HFFc6 (cell line): ENCODE results near the gene ELP4. TPM values are rescaled to one million over a fixed set of nuclear protein-coding genes. Genes with fewer than 3 reads are reported as not detected.
A peak's percentile ranks its signal among the peaks of the same experiment; 100 is the strongest.

Experiments used
- DNase-seq: peaks from one replicate; pipeline ENCODE4 v3.0.0-alpha.2; 2018
- H3K27ac Mint-ChIP-seq: 2 replicates; pipeline ENCODE4 v1.8.0; 2020; ENCODE audit warnings: mild to moderate bottlenecking, mixed read lengths
- H3K27me3 Mint-ChIP-seq: 2 replicates; pipeline ENCODE4 v1.8.0; 2021; ENCODE audit warnings: mild to moderate bottlenecking, moderate library complexity, mixed read lengths; ENCODE audit not compliant: insufficient read depth
- H3K36me3 Mint-ChIP-seq: 2 replicates; pipeline ENCODE4 v1.8.0; 2021; ENCODE audit warnings: low read depth, mixed read lengths
- H3K4me1 Mint-ChIP-seq: 2 replicates; pipeline ENCODE4 v1.8.0; 2020; ENCODE audit warnings: low read depth, mixed read lengths
- H3K4me3 Mint-ChIP-seq: 2 replicates; pipeline ENCODE4 v1.8.0; 2020; ENCODE audit warnings: mild to moderate bottlenecking, moderate library complexity, mixed read lengths
- H3K9me3 Mint-ChIP-seq: 2 replicates; pipeline ENCODE4 v1.8.0; 2020; ENCODE audit warnings: mild to moderate bottlenecking, mixed read lengths
- CTCF ChIP-seq: fragments of 200-600 bp; sonication (generic); IDR thresholded peaks from 2 replicates; pipeline ENCODE4 v1.5.0; 2021; ENCODE audit warnings: antibody characterized with exemption, mild to moderate bottlenecking
- total RNA-seq, 6 experiments: library from RNA; stranded (reverse); fragmentation: NEBNext Ultra II Directional; extraction: Animal tissue kit (Norgen Biotek cat#: 25700); gene quantifications; 2 replicates in 1 of 6; 3 replicates in 5 of 6; pipeline ENCODE4 v1.2.3, GENCODE V29; 2021

ELP4 gene
- total RNA-seq, 6 experiments from 2014 or later = 11.0 to 14.3 (median 12.2) TPM

- Mint-ChIP-seq H3K36me3 (no peaks in the 10 kb centered on the region), H3K27ac (no peak overlapping the region), H3K4me3 (no peak overlapping the region), H3K4me1 (no peaks in the 10 kb centered on the region), H3K9me3 (no peaks in the 10 kb centered on the region), H3K27me3 (no peaks in the 10 kb centered on the region)
- DNase-seq = no peak
- no peak for TF ChIP-seq CTCF
Measured at GRCh38 chr11:31770011-31770700, 260.6 kb downstream of the ELP4 start.

- no peak overlapping the region for H3K4me3 Mint-ChIP-seq
Measured at GRCh38 chr11:31772412-31772811, 262.8 kb downstream of the ELP4 start.

GRCh38 chr11:31779374-31779791, 269.8 kb downstream of the ELP4 start:
- TF ChIP-seq CTCF = no peak
- Mint-ChIP-seq H3K36me3 (peaks cover 5% of the 10 kb centered on the region; the same call in 1 of the 2 replicates), H3K27ac (peak overlapping the region; percentile 84), H3K4me3 (peak overlapping the region; percentile 60), H3K9me3 (no peaks in the 10 kb centered on the region), H3K27me3 (no peaks in the 10 kb centered on the region; the same call in 1 of the 2 replicates), H3K4me1 (peaks cover 25% of the 10 kb centered on the region)
- peak; percentile 69 for DNase-seq

More at GRCh38 chr11:31772412-31772811, 262.8 kb downstream of the ELP4 start:
- DNase-seq = no peak
- Mint-ChIP-seq H3K36me3 (peaks cover 2% of the 10 kb centered on the region; the same call in 1 of the 2 replicates), H3K27me3 (no peaks in the 10 kb centered on the region), H3K9me3 (no peaks in the 10 kb centered on the region), H3K4me1 (no peaks in the 10 kb centered on the region), H3K27ac (no peak overlapping the region)
- no peak for TF ChIP-seq CTCF

- H3K4me1 Mint-ChIP-seq = peaks cover 25% of the 10 kb centered on the region
- H3K4me3 Mint-ChIP-seq = peak overlapping the region; percentile 60; the same call in 1 of the 2 replicates
- no peaks in the 10 kb centered on the region; the same call in 1 of the 2 replicates for H3K27me3 Mint-ChIP-seq
- peaks cover 5% of the 10 kb centered on the region; the same call in 1 of the 2 replicates for H3K36me3 Mint-ChIP-seq
- no peaks in the 10 kb centered on the region for H3K9me3 Mint-ChIP-seq
- TF ChIP-seq CTCF = no peak
- peak overlapping the region; percentile 84 for H3K27ac Mint-ChIP-seq
- DNase-seq = no peak
Measured at GRCh38 chr11:31780078-31780477, 270.5 kb downstream of the ELP4 start.

- peaks cover 5% of the 10 kb centered on the region; the same call in 1 of the 2 replicates for H3K36me3 Mint-ChIP-seq
- H3K27ac Mint-ChIP-seq = no peak overlapping the region
- no peaks in the 10 kb centered on the region for H3K9me3 Mint-ChIP-seq
- no peaks in the 10 kb centered on the region; the same call in 1 of the 2 replicates for H3K27me3 Mint-ChIP-seq
- no peak for DNase-seq
- peaks cover 25% of the 10 kb centered on the region for H3K4me1 Mint-ChIP-seq
- H3K4me3 Mint-ChIP-seq = no peak overlapping the region
- no peak for TF ChIP-seq CTCF
Measured at GRCh38 chr11:31780480-31780971, 271.0 kb downstream of the ELP4 start.
